Right atrium auricular region (tissue), 2 donors: ENCODE data around the gene AP3D1. TPM values are rescaled to one million over a fixed set of nuclear protein-coding genes. Genes with fewer than 3 reads are reported as not detected.

ENCODE experiments used
- DNase-seq: peaks from one replicate; pipeline ENCODE4 v3.0.0-alpha.2; 2019; ENCODE audit warnings: low spot score
- H3K27ac ChIP-seq, 2 donors: fragments of 200-600 bp; sonication (generic); 1 replicate in 1 of 2; 2 replicates in 1 of 2; pipeline ENCODE4 v1.5.1; 2016 to 2019
- H3K27me3 ChIP-seq, 2 donors: fragments of 200-600 bp; sonication (generic); one replicate each; pipeline versions ENCODE4 v1.5.1 to v1.6.0; 2017 to 2019
- H3K36me3 ChIP-seq: fragments of 200-600 bp; sonication (generic); one replicate; pipeline ENCODE4 v1.5.1; 2016
- H3K4me1 ChIP-seq, 2 donors: fragments of 200-600 bp; sonication (generic); one replicate each; pipeline versions ENCODE4 v1.5.1 to v1.6.0; 2017 to 2019
- H3K4me3 ChIP-seq, 2 donors: fragments of 200-600 bp; sonication (generic); 1 replicate in 1 of 2; 2 replicates in 1 of 2; pipeline ENCODE4 v1.5.1; 2017 to 2019; ENCODE audit warnings: mild to moderate bottlenecking in 1 of 2, moderate library complexity in 1 of 2
- H3K9me3 ChIP-seq, 2 donors: fragments of 200-600 bp; sonication (generic); one replicate each; pipeline ENCODE4 v1.5.1; 2019
- CTCF ChIP-seq, 2 donors: fragments of 200-600 bp; sonication (generic); IDR thresholded peaks; one replicate each; pipeline ENCODE4 v1.5.1; 2019; ENCODE audit warnings: antibody characterized with exemption in 2 of 2
- total RNA-seq, 2 donors: library from RNA; depleted of rRNA; stranded (reverse); fragments of >200 nt; gene quantifications; one replicate each; pipeline ENCODE4 v1.1.0, GENCODE V29; 2016

Gene AP3D1
- total RNA-seq, 2 donors from 2014 or later = 82.7 to 95.8 TPM

- Histone ChIP-seq H3K9me3 (no peaks in the 10 kb centered on the region), H3K36me3 (peaks cover 99% of the 10 kb centered on the region)
- TF ChIP-seq CTCF (IDR thresholded peaks at IDR 0.05) = no peak
Measured at GRCh38 chr19:2115324-2115723, 36.0 kb downstream of the AP3D1 start.

GRCh38 chr19:2114821-2115220 is 36.5 kb downstream of the AP3D1 start:
- Histone ChIP-seq H3K27ac (no peak overlapping the region), H3K4me3 (no peak overlapping the region), H3K36me3 (peaks cover 99% of the 10 kb centered on the region), H3K9me3 (no peaks in the 10 kb centered on the region), H3K4me1 (no peaks in the 10 kb centered on the region), H3K27me3 (no peaks in the 10 kb centered on the region)
- no peak for DNase-seq
- TF ChIP-seq CTCF (IDR thresholded peaks at IDR 0.05) = no peak

More at GRCh38 chr19:2115324-2115723, 36.0 kb downstream of the AP3D1 start:
- no peak for DNase-seq
- Histone ChIP-seq H3K4me1 (no peaks in the 10 kb centered on the region), H3K27me3 (no peaks in the 10 kb centered on the region), H3K27ac (no peak overlapping the region), H3K4me3 (no peak overlapping the region)

GRCh38 chr19:2114218-2114617 is 37.1 kb downstream of the AP3D1 start:
- Histone ChIP-seq H3K4me1 (no peaks in the 10 kb centered on the region), H3K36me3 (peaks cover 100% of the 10 kb centered on the region), H3K27ac (no peak overlapping the region), H3K4me3 (no peak overlapping the region), H3K27me3 (no peaks in the 10 kb centered on the region), H3K9me3 (no peaks in the 10 kb centered on the region)
- no peak for TF ChIP-seq CTCF (IDR thresholded peaks at IDR 0.05)
- no peak for DNase-seq

- H3K4me3 ChIP-seq = no peak overlapping the region
- no peaks in the 10 kb centered on the region for H3K9me3 ChIP-seq
- no peaks in the 10 kb centered on the region for H3K27me3 ChIP-seq
- H3K27ac ChIP-seq = no peak overlapping the region
- H3K4me1 ChIP-seq = no peaks in the 10 kb centered on the region
- DNase-seq = no peak
- H3K36me3 ChIP-seq = peaks cover 100% of the 10 kb centered on the region
- no peak for TF ChIP-seq CTCF (IDR thresholded peaks at IDR 0.05)
Measured at GRCh38 chr19:2113439-2114211, 37.7 kb downstream of the AP3D1 start.

GRCh38 chr19:2112516-2113320 is 38.6 kb downstream of the AP3D1 start:
- H3K36me3 ChIP-seq = peaks cover 100% of the 10 kb centered on the region
- no peak for DNase-seq
- no peaks in the 10 kb centered on the region for H3K4me1 ChIP-seq
- no peaks in the 10 kb centered on the region for H3K27me3 ChIP-seq
- no peak for TF ChIP-seq CTCF (IDR thresholded peaks at IDR 0.05)
- H3K4me3 ChIP-seq = no peak overlapping the region
- no peaks in the 10 kb centered on the region for H3K9me3 ChIP-seq
- no peak overlapping the region for H3K27ac ChIP-seq
